Osteoblast (primary cell): Measurements from ENCODE around the gene KRT24. TPM values are rescaled to one million over a fixed set of nuclear protein-coding genes. Genes with fewer than 3 reads are reported as not detected.

Experiments
- DNase-seq: peaks from one replicate; pipeline ENCODE4 v3.0.0; 2011; ENCODE audit warnings: low spot score, mixed read lengths; ENCODE audit not compliant: insufficient read length; ENCODE audit errors: missing footprints
- H2AFZ ChIP-seq: 2 replicates; pipeline ENCODE4 v1.6.0; 2011; ENCODE audit warnings: mild to moderate bottlenecking, low read length
- H3K27ac ChIP-seq: 2 replicates; pipeline ENCODE4 v1.5.1; 2011; ENCODE audit warnings: mild to moderate bottlenecking, low read depth, low read length, moderate library complexity
- H3K27me3 ChIP-seq: 2 replicates; pipeline ENCODE4 v1.6.0; 2012; ENCODE audit warnings: mild to moderate bottlenecking, control low read depth, inconsistent platforms, low read length, moderate library complexity; ENCODE audit not compliant: insufficient read depth
- H3K36me3 ChIP-seq: 2 replicates; pipeline ENCODE4 v1.5.1; 2011; ENCODE audit warnings: mild to moderate bottlenecking, low read length, control low read depth, moderate library complexity; ENCODE audit not compliant: insufficient read depth
- H3K4me1 ChIP-seq: 2 replicates; pipeline ENCODE4 v1.5.1; 2011; ENCODE audit warnings: mild to moderate bottlenecking, low read length, control low read depth, moderate library complexity; ENCODE audit not compliant: insufficient read depth
- H3K4me2 ChIP-seq: 2 replicates; pipeline ENCODE4 v1.6.0; 2011; ENCODE audit warnings: mild to moderate bottlenecking, low read length; ENCODE audit not compliant: insufficient read depth
- H3K4me3 ChIP-seq: fragments of 200-600 bp; sonication (generic); 3 replicates; pipeline ENCODE4 v1.5.1; 2012; ENCODE audit warnings: mild to moderate bottlenecking, low read length, inconsistent platforms; ENCODE audit not compliant: insufficient read depth
- H3K79me2 ChIP-seq: 2 replicates; pipeline ENCODE4 v1.6.0; 2012; ENCODE audit warnings: mild to moderate bottlenecking, low read length, control low read depth, inconsistent platforms; ENCODE audit not compliant: insufficient read depth
- H3K9me3 ChIP-seq: 2 replicates; pipeline ENCODE4 v1.5.1; 2011; ENCODE audit warnings: low read depth, low read length, control low read depth
- H4K20me1 ChIP-seq: 2 replicates; pipeline ENCODE4 v1.6.0; 2012; ENCODE audit warnings: mild to moderate bottlenecking, low read length, control low read depth; ENCODE audit not compliant: insufficient read depth
- total RNA-seq: library from RNA; depleted of rRNA; stranded (reverse); fragments of >200 nt; gene quantifications from 2 replicates; pipeline ENCODE4 v1.2.3, GENCODE V29; 2012
- TF ChIP-seq, protein P1 (sequence below): IDR thresholded peaks from 2 replicates; pipeline ENCODE4 v1.5.1; 2011; ENCODE audit warnings: mild to moderate bottlenecking, low read depth, low read length, moderate library complexity; ENCODE audit errors: extremely low read depth

The KRT24 gene
- total RNA-seq, 1 donor = not detected

DNA sequence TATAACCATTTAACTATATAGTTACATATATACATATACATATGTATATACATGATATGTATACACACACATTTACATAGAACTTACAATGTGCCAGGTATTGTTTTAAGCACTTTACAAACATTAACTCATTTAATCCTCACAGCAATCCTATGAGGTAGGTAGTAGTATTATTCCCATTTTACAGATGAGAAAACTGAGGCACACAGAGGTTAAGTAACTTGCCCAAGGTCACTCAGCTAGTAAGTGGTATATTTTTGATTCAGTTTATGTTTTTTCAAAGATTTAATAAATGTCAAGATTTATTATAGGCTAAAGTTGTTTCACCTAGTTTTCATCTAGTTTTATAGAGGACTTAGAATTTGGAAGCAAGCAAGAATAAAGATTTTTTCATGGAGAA, 45.2 kb downstream of the KRT24 start:
- TF ChIP-seq, protein P1, sequence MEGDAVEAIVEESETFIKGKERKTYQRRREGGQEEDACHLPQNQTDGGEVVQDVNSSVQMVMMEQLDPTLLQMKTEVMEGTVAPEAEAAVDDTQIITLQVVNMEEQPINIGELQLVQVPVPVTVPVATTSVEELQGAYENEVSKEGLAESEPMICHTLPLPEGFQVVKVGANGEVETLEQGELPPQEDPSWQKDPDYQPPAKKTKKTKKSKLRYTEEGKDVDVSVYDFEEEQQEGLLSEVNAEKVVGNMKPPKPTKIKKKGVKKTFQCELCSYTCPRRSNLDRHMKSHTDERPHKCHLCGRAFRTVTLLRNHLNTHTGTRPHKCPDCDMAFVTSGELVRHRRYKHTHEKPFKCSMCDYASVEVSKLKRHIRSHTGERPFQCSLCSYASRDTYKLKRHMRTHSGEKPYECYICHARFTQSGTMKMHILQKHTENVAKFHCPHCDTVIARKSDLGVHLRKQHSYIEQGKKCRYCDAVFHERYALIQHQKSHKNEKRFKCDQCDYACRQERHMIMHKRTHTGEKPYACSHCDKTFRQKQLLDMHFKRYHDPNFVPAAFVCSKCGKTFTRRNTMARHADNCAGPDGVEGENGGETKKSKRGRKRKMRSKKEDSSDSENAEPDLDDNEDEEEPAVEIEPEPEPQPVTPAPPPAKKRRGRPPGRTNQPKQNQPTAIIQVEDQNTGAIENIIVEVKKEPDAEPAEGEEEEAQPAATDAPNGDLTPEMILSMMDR = no peak
- Histone ChIP-seq H3K36me3 (no peaks in the 10 kb centered on the region), H3K4me1 (no peaks in the 10 kb centered on the region), H3K4me3 (no peak overlapping the region), H3K9me3 (no peaks in the 10 kb centered on the region), H3K4me2 (no peak overlapping the region), H3K27ac (no peak overlapping the region), H2AFZ (no peak overlapping the region), H3K27me3 (peaks cover 27% of the 10 kb centered on the region), H4K20me1 (no peaks in the 10 kb centered on the region), H3K79me2 (no peaks in the 10 kb centered on the region)
- no peak for DNase-seq

DNA sequence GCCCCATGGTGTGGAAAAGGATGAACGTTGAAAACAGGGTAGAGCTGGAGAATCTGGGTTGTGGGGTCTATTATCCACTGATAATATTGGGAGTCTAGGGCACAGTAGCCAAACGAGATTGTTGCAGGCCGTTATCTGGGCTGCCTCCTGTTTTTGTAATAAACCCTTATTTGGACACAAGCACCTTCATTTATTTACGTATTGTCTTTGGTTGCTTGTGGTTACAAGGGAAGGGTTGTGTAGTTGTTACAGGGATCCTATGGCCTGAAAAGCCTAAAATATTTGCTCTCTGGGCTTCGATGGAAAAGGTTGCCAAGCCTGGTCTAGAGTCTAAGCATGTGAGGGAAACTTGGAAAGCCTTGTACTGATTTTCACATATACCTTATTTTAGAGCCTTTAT, 51.6 kb downstream of the KRT24 start:
- Histone ChIP-seq H3K27ac (no peak overlapping the region), H3K27me3 (peaks cover 7% of the 10 kb centered on the region), H3K36me3 (no peaks in the 10 kb centered on the region), H3K4me2 (no peak overlapping the region), H2AFZ (no peak overlapping the region), H3K9me3 (no peaks in the 10 kb centered on the region), H3K4me1 (peaks cover 8% of the 10 kb centered on the region), H4K20me1 (no peaks in the 10 kb centered on the region), H3K4me3 (no peak overlapping the region), H3K79me2 (peaks cover 17% of the 10 kb centered on the region)
- DNase-seq = no peak
- TF ChIP-seq, protein P1 = no peak

DNA sequence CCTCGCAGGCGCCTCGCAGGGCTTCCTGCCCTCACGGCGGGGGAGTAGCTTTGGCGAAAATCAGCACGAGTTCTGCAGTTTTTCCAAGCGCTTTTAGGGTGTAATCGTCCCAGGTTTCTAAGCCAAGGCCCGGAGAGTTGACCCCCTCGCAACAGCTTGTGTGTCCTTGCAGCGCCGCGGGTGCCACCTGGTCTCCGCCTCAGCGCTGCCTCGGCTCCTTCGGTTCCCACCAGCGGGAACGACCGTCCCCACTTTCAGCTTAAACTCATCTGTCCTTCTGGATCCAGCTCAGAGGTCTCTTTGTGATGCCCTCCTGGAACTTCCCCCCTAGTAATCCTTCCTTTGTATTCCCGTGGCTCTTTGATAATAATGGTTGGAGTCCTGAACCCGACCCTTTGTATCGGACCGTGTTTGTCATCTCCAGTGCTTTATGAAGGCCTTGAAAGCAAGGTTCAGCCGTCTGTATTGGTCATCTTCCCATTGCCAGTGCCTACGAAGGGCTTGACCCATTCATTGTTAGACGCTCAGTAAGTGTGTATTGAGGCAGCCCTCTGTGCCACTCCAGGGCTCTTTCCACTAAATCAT, 55.1 kb downstream of the KRT24 start:
- Histone ChIP-seq H3K27me3 (no peaks in the 10 kb centered on the region), H3K9me3 (no peaks in the 10 kb centered on the region), H2AFZ (peak overlapping the region; percentile 99), H3K27ac (peak overlapping the region; percentile 97), H3K4me1 (peaks cover 18% of the 10 kb centered on the region), H3K4me2 (peak overlapping the region; percentile 98), H3K79me2 (peaks cover 45% of the 10 kb centered on the region), H3K4me3 (peak overlapping the region; percentile 87), H3K36me3 (peaks cover 21% of the 10 kb centered on the region), H4K20me1 (no peaks in the 10 kb centered on the region)
- peak; percentile 65 for DNase-seq
- TF ChIP-seq, protein P1 = no peak

Other genes starting within 250 kb of the KRT24 start
- gene TNS4, start 202.1 kb downstream of the KRT24 start, total RNA-seq = under 0.01 and 0.29 TPM in 2 replicates
- gene CCR7, start 138.3 kb downstream of the KRT24 start, total RNA-seq = not detected in 2 replicates
- gene SMARCE1, start 55.9 kb downstream of the KRT24 start, total RNA-seq = 101 and 107 TPM in 2 replicates
- under 0.01 TPM in 2 replicates for gene KRT222, start 38.6 kb downstream of the KRT24 start, total RNA-seq
- gene KRT25, start 51.6 kb upstream of the KRT24 start, total RNA-seq = not detected in 2 replicates
- not detected in 2 replicates for gene KRT26, start 68.4 kb upstream of the KRT24 start, total RNA-seq
- not detected in 2 replicates for gene KRT27, start 78.8 kb upstream of the KRT24 start, total RNA-seq
- gene KRT28, start 96.2 kb upstream of the KRT24 start, total RNA-seq = not detected in 2 replicates
- gene KRT10, start 118.9 kb upstream of the KRT24 start, total RNA-seq = 2.2 and 2.4 TPM in 2 replicates
- gene KRT12, start 163.5 kb upstream of the KRT24 start, total RNA-seq = not detected in 2 replicates
- gene KRT20, start 181.5 kb upstream of the KRT24 start, total RNA-seq = not detected in 2 replicates
- gene KRT23, start 233.9 kb upstream of the KRT24 start, total RNA-seq = 0.36 and 0.59 TPM in 2 replicates